GM18873 (cell line): ENCODE measurements around the gene HEATR1.
"Not testable (repeated sequence)": the region's sequence is repeated elsewhere in the genome, so short reads cannot be mapped to it uniquely, and the experiment has no call there.

ENCODE experiments used
- ATAC-seq: cut with Tn5 transposase; IDR thresholded peaks from one replicate; pipeline ENCODE4 v1.9.1; 2021; ENCODE audit warnings: mild to moderate bottlenecking, moderate library complexity, moderate number of reproducible peaks; ENCODE audit not compliant: unreplicated experiment, low FRiP score

Gene HEATR1

GRCh38 chr1:236590553-236591150, 13.7 kb downstream of the HEATR1 start:
- no peak for ATAC-seq

GRCh38 chr1:236589531-236589930, 14.8 kb downstream of the HEATR1 start:
- no peak for ATAC-seq

DNA sequence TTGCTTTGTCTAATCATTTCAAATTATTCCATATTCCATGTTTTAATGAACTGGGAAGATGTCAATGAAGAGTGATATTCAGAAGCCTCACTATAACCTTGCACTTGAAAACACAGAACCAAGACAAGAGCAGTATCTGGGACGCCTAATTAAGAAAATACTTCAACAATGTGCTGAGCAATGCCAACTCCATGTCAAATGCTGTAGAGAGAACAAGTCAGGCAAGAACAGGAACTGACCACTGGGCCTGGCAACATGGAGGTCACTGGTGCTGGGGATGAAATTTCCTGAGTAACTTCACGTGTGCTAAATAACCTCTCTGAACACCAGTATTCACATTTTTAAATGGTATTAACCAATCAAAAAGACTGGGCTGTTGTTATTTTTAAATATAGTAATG, 22.8 kb downstream of the HEATR1 start:
- ATAC-seq, result no peak

- not testable (repeated sequence) for ATAC-seq
These were observed 23.9 kb downstream of the HEATR1 start for GRCh38 chr1:236580404-236580803.

DNA sequence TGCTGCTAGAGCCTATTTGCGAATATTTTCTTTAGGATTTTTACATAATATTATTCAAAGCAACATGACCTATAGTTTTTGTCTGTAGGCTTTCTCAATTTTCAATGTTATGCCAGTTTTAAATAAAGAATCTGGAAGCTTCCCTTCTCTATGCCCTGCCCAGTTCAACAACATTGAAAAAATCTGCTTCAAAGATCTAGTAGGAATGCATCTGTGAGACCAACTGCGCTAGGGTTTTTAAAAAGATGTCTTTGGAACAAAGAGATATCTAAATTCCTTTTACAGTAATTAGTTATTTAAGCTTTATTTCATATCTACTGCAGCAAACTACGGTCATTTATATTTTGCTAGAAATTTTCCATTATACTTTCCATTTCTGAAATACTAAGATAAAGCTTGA, 25.7 kb downstream of the HEATR1 start:
- ATAC-seq, result no peak

GRCh38 chr1:236577041-236577440, 27.3 kb downstream of the HEATR1 start:
- ATAC-seq, result not testable (repeated sequence)

GRCh38 chr1:236576004-236576403, 28.3 kb downstream of the HEATR1 start:
- ATAC-seq, result no peak

- no peak for ATAC-seq
These were observed 28.8 kb downstream of the HEATR1 start for GRCh38 chr1:236575523-236575922.

GRCh38 chr1:236568285-236568894, 35.9 kb downstream of the HEATR1 start:
- no peak for ATAC-seq

DNA sequence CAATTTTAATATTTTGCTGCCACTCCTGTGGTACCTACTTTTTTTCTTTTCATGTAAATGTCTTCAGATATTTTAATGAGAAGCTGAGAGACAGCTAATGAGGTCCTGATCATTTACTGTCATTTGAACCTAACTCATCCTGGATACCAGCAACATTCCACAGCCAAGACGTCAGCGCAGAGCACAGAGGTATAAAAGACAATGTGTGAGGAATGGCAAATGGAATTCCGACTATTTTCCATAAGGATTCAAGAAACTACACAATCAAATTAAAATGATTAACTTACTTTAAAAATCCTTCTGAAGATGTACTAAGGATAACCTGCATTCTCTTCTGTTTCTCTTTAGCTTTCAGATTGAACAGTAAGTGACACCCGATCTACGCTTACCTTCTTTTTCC, 38.8 kb downstream of the HEATR1 start:
- no peak for ATAC-seq

DNA sequence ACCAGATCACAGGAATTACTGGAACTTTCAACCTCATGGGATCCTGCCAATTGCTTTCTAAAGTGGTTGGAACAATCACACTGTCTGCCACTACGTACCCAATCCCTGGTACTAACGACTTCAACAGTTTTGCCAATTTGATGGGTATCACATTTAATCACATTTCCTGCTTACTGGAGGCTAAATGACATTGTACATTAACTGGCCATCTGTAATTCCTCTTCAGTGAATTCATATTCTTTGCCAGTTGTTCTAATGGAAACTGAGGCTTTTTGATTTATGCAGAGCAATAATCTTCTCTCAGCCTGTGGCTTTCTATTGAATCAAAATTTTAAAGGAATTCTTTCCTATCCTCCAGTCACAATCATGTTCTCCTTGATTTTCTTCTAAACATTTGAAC, 42.3 kb downstream of the HEATR1 start:
- ATAC-seq, result no peak

- ATAC-seq, result no peak
These were observed 44.0 kb downstream of the HEATR1 start for GRCh38 chr1:236560213-236560771.

DNA sequence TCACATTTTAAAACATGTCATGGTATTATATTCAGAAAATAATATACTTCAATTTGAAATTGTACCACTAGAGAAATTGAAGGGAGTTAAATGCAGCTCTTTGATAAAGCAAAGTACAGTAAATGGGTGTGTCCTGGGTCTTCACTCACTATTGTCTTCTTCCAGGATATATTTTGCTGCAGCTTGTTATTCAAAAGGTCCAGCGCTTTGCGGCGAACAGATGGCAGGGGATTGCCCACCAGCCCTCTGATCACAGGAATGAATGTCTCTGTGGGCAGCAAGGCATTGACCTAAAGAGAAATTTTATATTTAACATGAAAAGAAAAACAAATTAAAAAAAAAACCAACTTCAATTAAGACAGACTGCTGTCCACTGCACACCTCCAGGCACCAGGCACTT, 45.5 kb downstream of the HEATR1 start:
- no peak for ATAC-seq

DNA sequence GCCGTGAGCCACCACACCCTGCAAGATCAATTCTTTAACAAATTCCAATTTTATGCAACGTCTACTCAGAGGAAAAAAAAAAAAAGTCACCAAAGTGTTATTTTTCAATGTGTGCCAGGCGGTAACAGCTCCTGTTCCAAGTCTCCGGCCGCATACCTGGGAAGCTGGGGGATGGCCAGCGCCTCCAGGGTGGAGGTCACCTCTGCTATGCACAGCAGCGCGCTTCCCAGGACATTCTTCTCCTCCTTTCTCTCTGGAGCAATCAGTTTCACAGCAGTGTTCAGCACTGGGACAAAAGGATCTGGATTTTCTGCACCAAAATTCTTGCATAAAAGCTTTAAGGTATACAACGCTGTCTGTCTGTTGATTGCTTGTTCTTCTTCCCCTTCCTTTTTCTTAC, 46.2 kb downstream of the HEATR1 start:
- ATAC-seq, result no peak

- ATAC-seq, result no peak
These were observed 47.7 kb downstream of the HEATR1 start for GRCh38 chr1:236556606-236557005.

DNA sequence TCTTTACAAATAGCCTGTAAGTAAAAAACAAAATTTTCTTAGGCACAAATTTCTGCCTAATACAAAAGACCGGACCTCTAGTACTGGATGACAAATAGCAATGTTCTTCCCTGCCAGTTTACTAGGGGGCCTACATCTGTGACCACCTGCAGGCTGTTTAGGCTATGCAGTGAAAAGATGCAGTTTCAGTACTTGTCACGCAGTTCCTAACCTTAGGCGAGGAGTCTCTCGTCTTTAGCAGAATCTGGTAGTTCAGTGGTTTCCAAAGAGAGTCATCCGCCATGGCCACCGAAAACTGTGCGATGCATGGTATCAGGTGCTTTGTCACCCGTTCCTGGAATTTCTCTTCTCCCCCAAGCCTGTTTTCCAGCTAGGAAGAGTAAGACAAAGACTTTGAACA, 50.9 kb downstream of the HEATR1 start:
- no peak for ATAC-seq

DNA sequence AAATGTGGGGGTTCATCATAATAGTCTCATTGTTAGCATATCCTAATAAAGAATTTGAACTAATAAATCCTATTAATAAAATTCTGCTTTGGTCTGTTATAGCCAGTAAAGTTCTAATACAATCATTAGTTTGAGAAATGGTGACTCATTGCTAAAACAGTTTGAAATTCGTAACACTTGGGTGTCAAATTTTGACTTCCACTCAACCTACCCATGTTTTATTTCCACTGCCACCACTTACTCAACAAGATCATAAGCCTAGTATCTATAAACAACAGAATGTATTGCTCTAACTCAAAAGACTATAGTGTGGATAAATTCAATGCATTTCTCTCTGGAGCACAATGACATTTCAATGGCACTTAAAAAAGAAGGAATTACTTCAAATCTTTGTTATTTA, 51.4 kb downstream of the HEATR1 start:
- ATAC-seq, result no peak

DNA sequence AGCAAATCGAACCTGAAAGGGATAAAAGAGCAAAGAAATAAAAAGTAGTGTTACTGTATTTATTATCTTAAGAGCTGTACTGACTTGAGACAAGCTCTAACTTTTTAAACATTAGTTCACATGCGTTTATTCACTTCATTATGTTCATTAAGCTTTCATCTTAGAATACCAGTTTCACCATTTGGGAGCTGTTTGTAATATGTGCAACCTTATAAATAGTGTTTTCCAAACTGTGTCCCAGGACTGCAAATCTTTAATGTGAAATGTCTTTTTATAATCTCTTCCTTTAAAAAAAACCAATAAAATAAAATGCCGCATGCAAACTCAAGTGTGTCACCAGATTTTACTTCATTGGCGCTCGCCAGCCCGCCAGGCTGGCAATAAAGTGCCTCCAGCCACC, 52.2 kb downstream of the HEATR1 start:
- ATAC-seq, result no peak

DNA sequence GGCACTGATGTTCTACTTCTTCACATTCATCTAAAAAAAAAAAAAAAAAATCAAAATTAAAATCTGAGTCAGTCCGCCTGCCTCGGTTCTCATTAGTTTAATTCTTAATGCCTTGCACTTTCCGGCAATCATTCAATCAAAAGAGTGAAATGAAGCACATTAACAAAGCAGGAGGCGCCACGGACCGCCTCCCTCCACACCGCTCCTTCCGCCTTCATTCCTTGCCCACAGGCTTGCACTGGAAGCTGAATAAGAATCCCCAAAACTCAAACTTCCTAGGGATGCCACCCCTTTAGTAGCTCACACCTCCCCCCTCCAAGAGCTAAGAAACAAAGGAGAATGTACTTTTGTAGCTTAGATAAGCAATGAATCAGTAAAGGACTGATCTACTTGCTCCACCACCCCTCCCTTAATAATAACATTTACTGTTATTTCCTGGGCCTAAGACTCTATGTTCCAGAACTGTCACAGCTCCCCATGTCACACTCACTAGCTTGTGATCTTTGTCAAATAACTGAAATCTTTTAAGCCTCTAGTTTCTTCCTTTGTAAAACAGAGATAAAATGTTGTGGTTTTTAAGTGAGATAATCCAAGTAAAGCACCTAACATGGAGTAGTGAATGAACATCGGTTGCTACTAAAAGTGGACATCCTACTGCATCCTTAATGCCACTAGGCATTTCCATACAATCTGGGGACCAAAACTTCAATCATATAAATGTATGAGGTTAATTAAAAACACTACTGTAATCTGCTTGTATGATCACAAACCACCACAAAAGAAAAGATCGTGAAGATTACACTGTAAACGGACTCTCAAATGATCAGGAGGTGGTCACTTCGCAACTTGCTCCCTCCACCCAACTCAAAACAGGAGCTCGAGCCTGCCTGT, 53.1 kb downstream of the HEATR1 start:
- ATAC-seq, result no peak

GRCh38 chr1:236548452-236548851, 55.9 kb downstream of the HEATR1 start:
- no peak for ATAC-seq

- ATAC-seq, result no peak
These were observed 58.6 kb downstream of the HEATR1 start for GRCh38 chr1:236545621-236546169.
